ENCODE results near the gene TFDP1. TPM values are rescaled to one million over a fixed set of nuclear protein-coding genes. Genes with fewer than 3 reads are reported as not detected.
A peak's percentile ranks its signal among the peaks of the same experiment; 100 is the strongest.

Gene TFDP1
- total RNA-seq, 4 donors from 2014 or later: 10.3 to 101 (median 52.3) TPM

- H3K4me1 ChIP-seq: peaks cover 0 to 14% of the 10 kb centered on the region in 2 donors
- H3K9me3 ChIP-seq: no peaks in the 10 kb centered on the region
- no peak overlapping the region for H3K4me3 ChIP-seq
- no peaks in the 10 kb centered on the region for H3K27me3 ChIP-seq
- TF ChIP-seq POLR2A (IDR thresholded peaks at IDR 0.05) (no peak), CTCF (IDR thresholded peaks at IDR 0.05) (no peak)
- H3K36me3 ChIP-seq: no peaks in the 10 kb centered on the region
- DNase-seq: no peak
- H3K27ac ChIP-seq: no peak overlapping the region
- intact Hi-C loops (cut with DNase I; ENCODE audit: low total_unique reads): no loop called here
These were observed 41.7 kb upstream of the TFDP1 start for GRCh38 chr13:113542751-113543424.

DNA sequence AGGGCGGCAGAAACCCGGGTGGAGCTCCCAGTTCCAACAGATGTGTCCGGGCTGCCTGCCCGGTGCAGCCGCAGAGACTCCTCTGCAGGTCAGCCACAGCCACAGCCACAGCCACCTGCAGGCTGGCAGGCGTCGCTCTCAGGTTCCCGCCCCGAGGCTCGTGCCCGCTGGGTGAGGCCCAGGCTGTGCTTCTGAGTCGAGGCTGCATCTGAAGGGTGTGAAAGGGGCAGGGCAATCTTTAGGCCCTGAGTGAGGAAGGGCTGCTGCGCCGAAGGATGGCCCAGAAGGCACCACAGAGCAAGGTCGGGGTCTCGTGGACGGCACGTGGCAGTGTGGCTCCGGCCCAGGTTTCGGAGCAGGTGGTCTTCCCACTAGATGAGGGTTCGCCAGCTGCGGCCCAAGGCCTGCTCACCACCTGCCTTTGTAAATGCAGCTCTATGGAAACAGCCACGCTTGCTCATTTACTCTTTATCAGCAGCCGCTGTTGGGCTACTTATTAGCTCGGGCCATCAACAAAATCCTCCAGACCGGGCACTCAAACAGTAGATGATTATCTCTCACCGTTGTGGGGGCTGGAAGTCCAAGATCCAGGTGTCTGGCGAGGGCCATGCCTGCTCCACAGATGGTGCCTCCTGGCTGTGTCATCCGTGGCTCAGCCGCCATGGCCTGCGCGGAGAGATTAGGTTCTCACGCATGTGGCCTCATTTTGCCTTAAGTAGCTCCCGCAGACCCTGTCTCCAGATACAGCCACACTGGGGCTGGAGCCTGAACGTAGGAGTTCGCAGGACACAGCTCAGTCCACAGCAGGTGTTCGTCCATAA is 40.3 kb upstream of the TFDP1 start:
- Histone ChIP-seq H3K4me3 (no peak overlapping the region), H3K27ac (no peak overlapping the region), H3K4me1 (peaks cover 0 to 21% of the 10 kb centered on the region in 2 donors), H3K27me3 (no peaks in the 10 kb centered on the region), H3K36me3 (no peaks in the 10 kb centered on the region), H3K9me3 (no peaks in the 10 kb centered on the region)
- DNase-seq: peak in 1 of 2 donors; percentile 5
- TF ChIP-seq POLR2A (IDR thresholded peaks at IDR 0.05) (no peak), CTCF (IDR thresholded peaks at IDR 0.05) (no peak)
- intact Hi-C loops (cut with DNase I; ENCODE audit: low total_unique reads): no loop called here

DNA sequence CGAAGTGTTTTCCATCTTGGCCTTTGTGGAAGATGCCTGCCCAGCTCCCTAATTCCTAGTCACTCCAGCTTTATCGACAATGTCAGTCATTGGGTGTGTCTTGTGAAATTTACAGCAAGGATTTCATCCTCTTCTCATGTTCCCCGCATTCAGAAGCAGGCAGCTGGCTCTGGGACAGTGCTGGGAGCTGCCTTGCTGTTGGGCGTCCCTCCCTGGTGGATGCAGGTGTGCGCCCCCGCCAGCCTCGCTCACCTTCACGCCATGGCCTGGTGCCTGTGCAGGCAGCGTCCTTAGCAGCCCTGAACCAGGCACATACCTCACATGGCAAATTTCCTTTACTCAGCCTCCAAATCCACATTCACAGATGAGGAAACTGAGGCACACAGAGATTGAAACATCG is 39.7 kb upstream of the TFDP1 start:
- Histone ChIP-seq H3K4me1 (peaks cover 0 to 21% of the 10 kb centered on the region in 2 donors), H3K36me3 (no peaks in the 10 kb centered on the region), H3K27me3 (no peaks in the 10 kb centered on the region), H3K27ac (no peak overlapping the region), H3K9me3 (no peaks in the 10 kb centered on the region), H3K4me3 (no peak overlapping the region)
- TF ChIP-seq CTCF (IDR thresholded peaks at IDR 0.05) (no peak), POLR2A (IDR thresholded peaks at IDR 0.05) (no peak)
- peak in 1 of 2 donors; percentile 5 for DNase-seq
- intact Hi-C loops (cut with DNase I; ENCODE audit: low total_unique reads): no loop called here

- peaks cover 0 to 21% of the 10 kb centered on the region in 2 donors for H3K4me1 ChIP-seq
- DNase-seq: no peak
- H3K27ac ChIP-seq: peak overlapping the region in 1 of 2 donors; percentile 40
- TF ChIP-seq CTCF (IDR thresholded peaks at IDR 0.05) (no peak), POLR2A (IDR thresholded peaks at IDR 0.05) (no peak)
- intact Hi-C loops (cut with DNase I; ENCODE audit: low total_unique reads): no loop called here
- H3K27me3 ChIP-seq: no peaks in the 10 kb centered on the region
- H3K9me3 ChIP-seq: no peaks in the 10 kb centered on the region
- no peaks in the 10 kb centered on the region for H3K36me3 ChIP-seq
- no peak overlapping the region for H3K4me3 ChIP-seq
These were observed 39.1 kb upstream of the TFDP1 start for GRCh38 chr13:113545455-113545930.

Measured in uterus (tissue), 4 donors.